ENCODE results near the gene RELL1.

The RELL1 gene

GRCh38 chr4:37631551-37631950 is 54.6 kb downstream of the RELL1 start:
- no peak for DNase-seq

GRCh38 chr4:37629713-37630112 is 56.5 kb downstream of the RELL1 start:
- DNase-seq, result no peak

GRCh38 chr4:37628977-37629609 is 57.1 kb downstream of the RELL1 start:
- no peak for DNase-seq

- no peak for DNase-seq
Measured at GRCh38 chr4:37627263-37627662, 58.9 kb downstream of the RELL1 start.

GRCh38 chr4:37625499-37625898 is 60.7 kb downstream of the RELL1 start:
- no peak for DNase-seq

GRCh38 chr4:37623940-37624339 is 62.2 kb downstream of the RELL1 start:
- DNase-seq, result no peak

- DNase-seq, result no peak
Measured at GRCh38 chr4:37623125-37623524, 63.1 kb downstream of the RELL1 start.

- no peak for DNase-seq
Measured at GRCh38 chr4:37620176-37620575, 66.0 kb downstream of the RELL1 start.

GRCh38 chr4:37615720-37616063 is 70.5 kb downstream of the RELL1 start:
- no peak for DNase-seq

GRCh38 chr4:37615059-37615719 is 71.0 kb downstream of the RELL1 start:
- DNase-seq, result no peak

GRCh38 chr4:37612811-37613210 is 73.4 kb downstream of the RELL1 start:
- no peak for DNase-seq

GRCh38 chr4:37609626-37610025 is 76.5 kb downstream of the RELL1 start:
- no peak for DNase-seq

- no peak for DNase-seq
Measured at GRCh38 chr4:37607018-37607417, 79.2 kb downstream of the RELL1 start.

- DNase-seq, result no peak
Measured at GRCh38 chr4:37605843-37606565, 80.2 kb downstream of the RELL1 start.

- DNase-seq, result no peak
Measured at GRCh38 chr4:37604461-37604860, 81.7 kb downstream of the RELL1 start.

- no peak for DNase-seq
Measured at GRCh38 chr4:37603711-37604110, 82.5 kb downstream of the RELL1 start.

GRCh38 chr4:37603070-37603468 is 83.1 kb downstream of the RELL1 start:
- DNase-seq, result peak; percentile 47

- DNase-seq, result no peak
Measured at GRCh38 chr4:37602454-37603069, 83.6 kb downstream of the RELL1 start.

GRCh38 chr4:37601531-37601930 is 84.6 kb downstream of the RELL1 start:
- DNase-seq, result no peak

- no peak for DNase-seq
Measured at GRCh38 chr4:37599092-37599790, 86.9 kb downstream of the RELL1 start.

GRCh38 chr4:37597034-37597433 is 89.1 kb downstream of the RELL1 start:
- no peak for DNase-seq

- DNase-seq, result no peak
Measured at GRCh38 chr4:37595875-37596680, 90.1 kb downstream of the RELL1 start.

Data from central memory CD4-positive, alpha-beta T cell (primary cell).